CD4-positive, alpha-beta T cell treated with Interleukin-4 for 4 hours (primary cell): ENCODE results near the gene SLC24A2.
"Not testable (repeated sequence)": the region's sequence is repeated elsewhere in the genome, so short reads cannot be mapped to it uniquely, and the experiment has no call there.

Experiments
- DNase-seq: peaks from one replicate; pipeline ENCODE4 v3.0.0-alpha.2; 2020

The SLC24A2 gene

GRCh38 chr9:19788614-19789271 is at the start of gene SLC24A2:
Gene SLC24A2, minus strand, starts transcription at chr9:19789037.
- DNase-seq: no peak

- DNase-seq: not testable (repeated sequence)
Observed at GRCh38 chr9:19833331-19833730, 44.5 kb upstream of the SLC24A2 start.

- DNase-seq: no peak
Observed at GRCh38 chr9:19830796-19831195, 42.0 kb upstream of the SLC24A2 start.

- no peak for DNase-seq
Observed at GRCh38 chr9:19828576-19829109, 39.8 kb upstream of the SLC24A2 start.

- DNase-seq: no peak
Observed at GRCh38 chr9:19816769-19817168, 27.9 kb upstream of the SLC24A2 start.

- DNase-seq: no peak
Observed at GRCh38 chr9:19812194-19812593, 23.4 kb upstream of the SLC24A2 start.

GRCh38 chr9:19809422-19810269 is 20.8 kb upstream of the SLC24A2 start:
- no peak for DNase-seq

GRCh38 chr9:19807182-19807892 is 18.5 kb upstream of the SLC24A2 start:
- no peak for DNase-seq

GRCh38 chr9:19804431-19804830 is 15.6 kb upstream of the SLC24A2 start:
- DNase-seq: no peak

GRCh38 chr9:19800884-19801283 is 12.0 kb upstream of the SLC24A2 start:
- no peak for DNase-seq

- no peak for DNase-seq
Observed at GRCh38 chr9:19799784-19800183, 10.9 kb upstream of the SLC24A2 start.

GRCh38 chr9:19788152-19788551 is 685 bp downstream of the SLC24A2 start:
- no peak for DNase-seq

GRCh38 chr9:19787672-19788071 is 1.2 kb downstream of the SLC24A2 start:
- DNase-seq: no peak

GRCh38 chr9:19785230-19785629 is 3.6 kb downstream of the SLC24A2 start:
- no peak for DNase-seq

- DNase-seq: no peak
Observed at GRCh38 chr9:19784136-19784535, 4.7 kb downstream of the SLC24A2 start.

GRCh38 chr9:19783500-19783899 is 5.3 kb downstream of the SLC24A2 start:
- no peak for DNase-seq

- no peak for DNase-seq
Observed at GRCh38 chr9:19782005-19782404, 6.8 kb downstream of the SLC24A2 start.

- no peak for DNase-seq
Observed at GRCh38 chr9:19781240-19781639, 7.6 kb downstream of the SLC24A2 start.

- no peak for DNase-seq
Observed at GRCh38 chr9:19771446-19771845, 17.4 kb downstream of the SLC24A2 start.

GRCh38 chr9:19770973-19771372 is 17.9 kb downstream of the SLC24A2 start:
- DNase-seq: no peak

- DNase-seq: no peak
Observed at GRCh38 chr9:19769213-19769612, 19.6 kb downstream of the SLC24A2 start.

GRCh38 chr9:19768798-19769197 is 20.0 kb downstream of the SLC24A2 start:
- no peak for DNase-seq

GRCh38 chr9:19759066-19759465 is 29.8 kb downstream of the SLC24A2 start:
- no peak for DNase-seq
